ENCODE data around the gene NOTCH2NLA.
"Not testable (repeated sequence)": the region's sequence is repeated elsewhere in the genome, so short reads cannot be mapped to it uniquely, and the experiment has no call there.

NOTCH2NLA gene

GRCh38 chr1:146144465-146144864 lies 84.4 kb downstream of the NOTCH2NLA start, which contains the start of gene NBPF10:
Gene NBPF10, minus strand, starts transcription at chr1:146144804. Its CDS starts 35 bp downstream, at chr1:146144769.
- FAIRE-seq = not testable (repeated sequence)

All from endometrium (tissue), 2 donors.